ENCODE measurements around the gene LAMA2. TPM values are rescaled to one million over a fixed set of nuclear protein-coding genes. Genes with fewer than 3 reads are reported as not detected.

The LAMA2 gene
- total and polyA plus RNA-seq, 2 donors (not counting 3 experiments of a cell fraction or from before 2014, with no cell fraction given) = 0.51 to 0.75 TPM

DNA sequence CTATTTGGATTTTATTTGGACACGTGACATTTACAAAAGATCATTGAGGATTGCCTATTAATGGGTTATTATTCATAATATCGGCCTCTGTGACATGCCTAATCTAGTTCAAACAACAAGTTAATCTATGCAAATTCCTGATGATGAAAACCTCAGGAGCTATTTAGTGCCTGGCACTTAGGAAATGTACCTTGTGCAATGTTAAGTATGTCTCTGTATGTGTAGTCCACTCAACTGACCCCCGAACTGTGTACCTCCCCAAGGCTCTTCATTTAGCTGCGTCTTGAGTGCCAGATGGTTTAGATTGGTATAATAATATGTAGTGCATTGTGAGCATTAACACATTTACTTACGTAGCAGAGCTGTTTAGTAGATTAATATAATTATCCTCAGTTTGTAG lies 6.9 kb downstream of the LAMA2 start:
- H3K9ac ChIP-seq (replicated peaks; ENCODE audit: extremely low read depth, insufficient read depth, low read length) = no peak overlapping the region
- H3K27me3 ChIP-seq (ENCODE audit: control insufficient read depth in 2 of 2, insufficient read depth in 2 of 2, low read length in 2 of 2) = peaks cover 2 to 12% of the 10 kb centered on the region in 2 experiments
- no peaks in the 10 kb centered on the region for H4K20me1 ChIP-seq (replicated peaks; ENCODE audit: control insufficient read depth, extremely low read depth, insufficient read depth, low read length)
- dilution Hi-C loops (cut with MboI; ENCODE audit: extremely low pct_ligation_motif_present, low sequenced_read_pairs) = no loop called here
- intact Hi-C loops (cut with micrococcal nuclease) = no loop called here
- no peaks in the 10 kb centered on the region for H3K9me1 ChIP-seq (replicated peaks; ENCODE audit: control insufficient read depth, extremely low read depth, insufficient read depth, low read length)
- CTCF ChIA-PET = no interaction called here
- H3K27ac ChIP-seq (ENCODE audit: insufficient read depth, low read depth, low read length) = no peak overlapping the region
- H3K4me2 ChIP-seq (ENCODE audit: insufficient read depth, low read length) = no peak overlapping the region
- H3K36me3 ChIP-seq (ENCODE audit: control insufficient read depth in 2 of 2, extremely low read depth in 1 of 2, insufficient read depth in 2 of 2, low read length in 2 of 2) = no peaks in the 10 kb centered on the region
- FAIRE-seq (no peak), DNase-seq (ENCODE audit: low read depth, low spot score) (no peak)
- POLR2A ChIA-PET = no interaction called here
- H3K79me2 ChIP-seq (ENCODE audit: control insufficient read depth, insufficient read depth, low read length) = no peaks in the 10 kb centered on the region
- BruUV-seq (replicated peaks) = no TSS peak
- H3K4me1 ChIP-seq (ENCODE audit: control insufficient read depth, extremely low read depth, insufficient read depth, low read length) = no peaks in the 10 kb centered on the region
- TF ChIP-seq EZH2 (IDR thresholded peaks at IDR 0.05; ENCODE audit: borderline replicate concordance, low read depth, low read length, severe bottlenecking) (no peak), POLR2A (IDR thresholded peaks at IDR 0.05; ENCODE audit: low read depth, low read length) (no peak), MAX (IDR thresholded peaks at IDR 0.05; ENCODE audit: insufficient read depth, insufficient read length) (no peak), GATA2 (IDR thresholded peaks at IDR 0.05; ENCODE audit: insufficient read depth, insufficient read length, low read depth, low read length) (no peak), MYC (IDR thresholded peaks at IDR 0.05; ENCODE audit: low read depth, low read length) (no peak), JUN (IDR thresholded peaks at IDR 0.05; ENCODE audit: borderline replicate concordance, insufficient read depth, insufficient read length, low read depth) (no peak), FOS (IDR thresholded peaks at IDR 0.05; ENCODE audit: borderline replicate concordance, insufficient read depth, low read length) (no peak), POLR2AphosphoS5 (IDR thresholded peaks at IDR 0.05; ENCODE audit: insufficient read depth, low read depth, low read length) (no peak)
- TF ChIP-seq, protein P1, sequence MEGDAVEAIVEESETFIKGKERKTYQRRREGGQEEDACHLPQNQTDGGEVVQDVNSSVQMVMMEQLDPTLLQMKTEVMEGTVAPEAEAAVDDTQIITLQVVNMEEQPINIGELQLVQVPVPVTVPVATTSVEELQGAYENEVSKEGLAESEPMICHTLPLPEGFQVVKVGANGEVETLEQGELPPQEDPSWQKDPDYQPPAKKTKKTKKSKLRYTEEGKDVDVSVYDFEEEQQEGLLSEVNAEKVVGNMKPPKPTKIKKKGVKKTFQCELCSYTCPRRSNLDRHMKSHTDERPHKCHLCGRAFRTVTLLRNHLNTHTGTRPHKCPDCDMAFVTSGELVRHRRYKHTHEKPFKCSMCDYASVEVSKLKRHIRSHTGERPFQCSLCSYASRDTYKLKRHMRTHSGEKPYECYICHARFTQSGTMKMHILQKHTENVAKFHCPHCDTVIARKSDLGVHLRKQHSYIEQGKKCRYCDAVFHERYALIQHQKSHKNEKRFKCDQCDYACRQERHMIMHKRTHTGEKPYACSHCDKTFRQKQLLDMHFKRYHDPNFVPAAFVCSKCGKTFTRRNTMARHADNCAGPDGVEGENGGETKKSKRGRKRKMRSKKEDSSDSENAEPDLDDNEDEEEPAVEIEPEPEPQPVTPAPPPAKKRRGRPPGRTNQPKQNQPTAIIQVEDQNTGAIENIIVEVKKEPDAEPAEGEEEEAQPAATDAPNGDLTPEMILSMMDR (IDR thresholded peaks at IDR 0.05; ENCODE audit: extremely low read depth in 1 of 2, insufficient read depth in 1 of 2, low read depth in 1 of 2, low read length in 2 of 2) = no peak
- H2AFZ ChIP-seq (ENCODE audit: low read depth, low read length) = no peak overlapping the region
- H3K4me3 ChIP-seq (replicated peaks in 1 of 3; ENCODE audit: insufficient read depth in 1 of 3, low read depth in 1 of 3, low read length in 3 of 3) = no peak overlapping the region
- H3K9me3 ChIP-seq (replicated peaks; ENCODE audit: control insufficient read depth, insufficient read depth, low read length) = no peaks in the 10 kb centered on the region

All from endothelial cell of umbilical vein (primary cell).